GM23338 (cell line): Measurements from ENCODE around the gene QRICH2.

ENCODE experiments used
- CREB1 ChIP-seq: fragments of 250-450 bp; sonication (Bioruptor Pico); IDR thresholded peaks from 2 replicates; pipeline ENCODE4 v1.5.0; 2020; ENCODE audit warnings: low read depth, mild to moderate bottlenecking, moderate library complexity
- CTCF ChIP-seq, 2 experiments: fragments of 200-600 bp in 1 of 2; sonication (generic) in 1 of 2; conservative IDR thresholded peaks; 2 replicates each; pipeline versions ENCODE4 v1.5.1 to v1.6.1; 2016 to 2017; ENCODE audit warnings: antibody characterized with exemption in 2 of 2, low read depth in 2 of 2, mild to moderate bottlenecking in 2 of 2, moderate library complexity in 1 of 2
- EZH2 ChIP-seq: fragments of 200-600 bp; sonication (generic); IDR thresholded peaks from one replicate; pipeline ENCODE4 v1.8.0; 2017; ENCODE audit warnings: antibody characterized with exemption, mild to moderate bottlenecking, low read depth; ENCODE audit not compliant: unreplicated experiment
- EZH2phosphoT487 ChIP-seq: fragments of 200-600 bp; sonication (generic); IDR thresholded peaks from one replicate; pipeline ENCODE4 v1.8.1; 2018; ENCODE audit warnings: antibody characterized with exemption; ENCODE audit not compliant: unreplicated experiment
- JUNB ChIP-seq: IDR thresholded peaks from one replicate; pipeline ENCODE4 v1.6.1; 2016; ENCODE audit warnings: antibody characterized with exemption; ENCODE audit not compliant: unreplicated experiment
- POLR2AphosphoS5 ChIP-seq: IDR thresholded peaks from 2 replicates; pipeline ENCODE4 v1.6.1; 2016; ENCODE audit warnings: antibody characterized with exemption, low read depth
- REST ChIP-seq: IDR thresholded peaks from one replicate; pipeline ENCODE4 v1.6.1; 2018; ENCODE audit warnings: antibody characterized with exemption; ENCODE audit not compliant: unreplicated experiment
- STAT1 ChIP-seq: IDR thresholded peaks from one replicate; pipeline ENCODE4 v1.6.1; 2016; ENCODE audit warnings: antibody characterized with exemption; ENCODE audit not compliant: unreplicated experiment
- ZNF114 ChIP-seq: fragments of 250-450 bp; sonication (Bioruptor Pico); IDR thresholded peaks from 2 replicates; pipeline ENCODE4 v1.5.0; 2020; ENCODE audit warnings: mild to moderate bottlenecking, moderate library complexity

DNA sequence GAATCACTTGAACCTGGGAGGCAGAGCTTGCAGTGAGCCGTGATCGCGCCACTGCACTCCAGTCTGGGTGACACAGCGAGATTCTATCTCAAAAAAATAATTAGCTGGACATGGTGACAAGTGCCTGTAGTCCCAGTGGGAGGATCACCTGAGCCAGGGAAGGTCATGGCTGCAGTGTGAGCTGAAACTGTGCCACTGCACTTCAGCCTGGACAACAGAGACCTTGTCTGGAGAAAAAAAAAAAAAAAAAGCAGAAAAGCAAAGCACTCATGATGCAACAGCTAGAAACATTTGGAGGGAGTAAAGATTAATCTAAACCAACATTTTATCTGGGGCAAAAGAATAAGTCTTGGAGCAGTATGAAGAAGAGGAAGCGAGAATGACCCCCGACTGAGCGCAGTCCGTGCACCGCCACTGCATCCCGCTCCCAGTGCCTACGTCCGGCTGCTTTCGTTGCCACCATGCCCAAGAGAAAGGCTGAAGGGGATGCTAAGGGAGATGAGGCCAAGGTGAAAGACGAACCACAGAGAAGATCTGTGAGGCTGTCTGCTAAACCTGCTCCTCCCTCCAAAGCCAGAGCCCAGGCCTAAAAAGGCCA lies 37.4 kb upstream of the QRICH2 start:
- no peak for TF ChIP-seq CTCF (conservative IDR thresholded peaks at IDR 0.05; ENCODE audit: low read depth in 2 of 2)
- TF ChIP-seq POLR2AphosphoS5: no peak
- TF ChIP-seq EZH2: no peak
- TF ChIP-seq CREB1 (CRISPR knock-in tag): no peak
- TF ChIP-seq JUNB: no peak
- no peak for TF ChIP-seq EZH2phosphoT487
- TF ChIP-seq REST: no peak
- no peak for TF ChIP-seq STAT1
- TF ChIP-seq ZNF114 (CRISPR knock-in tag): no peak
